ENCODE results near the gene CCL24. TPM values are rescaled to one million over a fixed set of nuclear protein-coding genes. Genes with fewer than 3 reads are reported as not detected.
"Not testable (repeated sequence)": the region's sequence is repeated elsewhere in the genome, so short reads cannot be mapped to it uniquely, and the experiment has no call there.

CCL24 gene
- polyA plus RNA-seq, 4 donors: 2.9 to 76.7 (median 31.6) TPM

- Histone ChIP-seq H3K27ac (ENCODE audit: low read depth in 1 of 3, low read length in 2 of 3) (no peak overlapping the region), H3K4me1 (ENCODE audit: control insufficient read depth in 3 of 3, insufficient read depth in 2 of 3, low read depth in 1 of 3, low read length in 2 of 3) (no peaks in the 10 kb centered on the region), H3K4me3 (ENCODE audit: low read depth in 1 of 3, low read length in 3 of 3) (no peak overlapping the region), H3K36me3 (ENCODE audit: control insufficient read depth in 3 of 3, insufficient read depth in 2 of 3, low read depth in 1 of 3, low read length in 3 of 3) (no peaks in the 10 kb centered on the region), H3K27me3 (ENCODE audit: control insufficient read depth in 3 of 3, insufficient read depth in 3 of 3, low read length in 3 of 3) (no peaks in the 10 kb centered on the region), H3K9me3 (ENCODE audit: control insufficient read depth in 2 of 2, insufficient read depth in 1 of 2, low read depth in 1 of 2, low read length in 1 of 2) (no peaks in the 10 kb centered on the region)
- DNase-seq (no peak), FAIRE-seq (no peak)
- 87 to 92% (median 92%) methylated on average over 27 to 29 of the region's 29 CpGs for WGBS, 3 donors
Measured at GRCh38 chr7:75835688-75836285, 22.2 kb upstream of the CCL24 start.

- not testable (repeated sequence) for H3K4me3 ChIP-seq (ENCODE audit: low read depth in 1 of 3, low read length in 3 of 3); H3K9me3 ChIP-seq (ENCODE audit: control insufficient read depth in 2 of 2, insufficient read depth in 1 of 2, low read depth in 1 of 2, low read length in 1 of 2); DNase-seq; H3K27ac ChIP-seq (ENCODE audit: low read depth in 1 of 3, low read length in 2 of 3); H3K27me3 ChIP-seq (ENCODE audit: control insufficient read depth in 3 of 3, insufficient read depth in 3 of 3, low read length in 3 of 3); H3K4me1 ChIP-seq (ENCODE audit: control insufficient read depth in 3 of 3, insufficient read depth in 2 of 3, low read depth in 1 of 3, low read length in 2 of 3); H3K36me3 ChIP-seq (ENCODE audit: control insufficient read depth in 3 of 3, insufficient read depth in 2 of 3, low read depth in 1 of 3, low read length in 3 of 3); FAIRE-seq
- WGBS, 3 donors: 71 to 79% (median 74%) methylated on average over 6 of the region's 6 CpGs
Measured at GRCh38 chr7:75833662-75834061, 20.1 kb upstream of the CCL24 start.

- Histone ChIP-seq H3K9me3 (ENCODE audit: control insufficient read depth in 2 of 2, insufficient read depth in 1 of 2, low read depth in 1 of 2, low read length in 1 of 2) (no peaks in the 10 kb centered on the region), H3K27me3 (ENCODE audit: control insufficient read depth in 3 of 3, insufficient read depth in 3 of 3, low read length in 3 of 3) (no peaks in the 10 kb centered on the region), H3K36me3 (ENCODE audit: control insufficient read depth in 3 of 3, insufficient read depth in 2 of 3, low read depth in 1 of 3, low read length in 3 of 3) (no peaks in the 10 kb centered on the region), H3K4me1 (ENCODE audit: control insufficient read depth in 3 of 3, insufficient read depth in 2 of 3, low read depth in 1 of 3, low read length in 2 of 3) (no peaks in the 10 kb centered on the region), H3K4me3 (ENCODE audit: low read depth in 1 of 3, low read length in 3 of 3) (no peak overlapping the region), H3K27ac (ENCODE audit: low read depth in 1 of 3, low read length in 2 of 3) (no peak overlapping the region)
- 92 to 96% (median 94%) methylated on average over 6 of the region's 6 CpGs for WGBS, 3 donors
- DNase-seq: no peak
- FAIRE-seq: no peak
Measured at GRCh38 chr7:75830978-75831377, 17.4 kb upstream of the CCL24 start.

DNA sequence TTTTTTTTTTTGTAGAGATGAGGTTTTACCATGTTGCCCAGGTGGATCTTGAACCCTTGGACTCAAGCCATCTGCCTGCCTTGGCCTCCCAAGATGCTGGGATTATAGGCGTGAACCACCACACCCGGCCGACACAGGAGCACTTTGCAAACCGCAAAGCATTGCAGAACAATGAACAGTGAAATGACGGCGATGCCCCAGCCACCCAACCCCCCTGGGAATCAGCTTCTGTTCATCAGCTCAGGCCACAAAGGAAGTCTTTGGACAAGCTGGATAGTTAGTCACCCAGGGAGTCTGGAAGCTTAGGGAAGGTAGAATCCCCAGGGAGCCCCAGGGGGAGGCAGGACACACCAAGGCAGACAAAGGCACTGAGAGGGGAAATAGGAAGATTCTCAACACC lies 16.1 kb upstream of the CCL24 start:
- peak in 1 of 2 donors; percentile 78 for DNase-seq
- not testable (repeated sequence) for H3K27me3 ChIP-seq (ENCODE audit: control insufficient read depth in 3 of 3, insufficient read depth in 3 of 3, low read length in 3 of 3); H3K9me3 ChIP-seq (ENCODE audit: control insufficient read depth in 2 of 2, insufficient read depth in 1 of 2, low read depth in 1 of 2, low read length in 1 of 2); H3K27ac ChIP-seq (ENCODE audit: low read depth in 1 of 3, low read length in 2 of 3); H3K36me3 ChIP-seq (ENCODE audit: control insufficient read depth in 3 of 3, insufficient read depth in 2 of 3, low read depth in 1 of 3, low read length in 3 of 3); H3K4me1 ChIP-seq (ENCODE audit: control insufficient read depth in 3 of 3, insufficient read depth in 2 of 3, low read depth in 1 of 3, low read length in 2 of 3); FAIRE-seq; H3K4me3 ChIP-seq (ENCODE audit: low read depth in 1 of 3, low read length in 3 of 3)
- WGBS, 3 donors: 21 to 41% (median 39%) methylated on average over 6 of the region's 6 CpGs

GRCh38 chr7:75823198-75823910 lies 9.7 kb upstream of the CCL24 start:
- 17 to 44% (median 33%) methylated on average over 9 of the region's 9 CpGs for WGBS, 3 donors
- Histone ChIP-seq H3K27me3 (ENCODE audit: control insufficient read depth in 3 of 3, insufficient read depth in 3 of 3, low read length in 3 of 3) (no peaks in the 10 kb centered on the region), H3K9me3 (ENCODE audit: control insufficient read depth in 2 of 2, insufficient read depth in 1 of 2, low read depth in 1 of 2, low read length in 1 of 2) (no peaks in the 10 kb centered on the region), H3K4me1 (ENCODE audit: control insufficient read depth in 3 of 3, insufficient read depth in 2 of 3, low read depth in 1 of 3, low read length in 2 of 3) (no peaks in the 10 kb centered on the region), H3K4me3 (ENCODE audit: low read depth in 1 of 3, low read length in 3 of 3) (no peak overlapping the region), H3K36me3 (ENCODE audit: control insufficient read depth in 3 of 3, insufficient read depth in 2 of 3, low read depth in 1 of 3, low read length in 3 of 3) (no peaks in the 10 kb centered on the region), H3K27ac (ENCODE audit: low read depth in 1 of 3, low read length in 2 of 3) (no peak overlapping the region)
- DNase-seq: peak; percentile 5 to 66
- FAIRE-seq: no peak

- no peak for FAIRE-seq
- H3K27ac ChIP-seq (ENCODE audit: low read depth in 1 of 3, low read length in 2 of 3): no peak overlapping the region
- H3K36me3 ChIP-seq (ENCODE audit: control insufficient read depth in 3 of 3, insufficient read depth in 2 of 3, low read depth in 1 of 3, low read length in 3 of 3): no peaks in the 10 kb centered on the region
- WGBS, 3 donors: 83 to 96% (median 89%) methylated on average over 1 of the region's 1 CpG
- no peak overlapping the region for H3K4me3 ChIP-seq (ENCODE audit: low read depth in 1 of 3, low read length in 3 of 3)
- no peaks in the 10 kb centered on the region for H3K9me3 ChIP-seq (ENCODE audit: control insufficient read depth in 2 of 2, insufficient read depth in 1 of 2, low read depth in 1 of 2, low read length in 1 of 2)
- H3K4me1 ChIP-seq (ENCODE audit: control insufficient read depth in 3 of 3, insufficient read depth in 2 of 3, low read depth in 1 of 3, low read length in 2 of 3): no peaks in the 10 kb centered on the region
- DNase-seq: no peak
- H3K27me3 ChIP-seq (ENCODE audit: control insufficient read depth in 3 of 3, insufficient read depth in 3 of 3, low read length in 3 of 3): no peaks in the 10 kb centered on the region
Measured at GRCh38 chr7:75820688-75821087, 7.1 kb upstream of the CCL24 start.

GRCh38 chr7:75819711-75820110 lies 6.1 kb upstream of the CCL24 start:
- H3K9me3 ChIP-seq (ENCODE audit: control insufficient read depth in 2 of 2, insufficient read depth in 1 of 2, low read depth in 1 of 2, low read length in 1 of 2): no peaks in the 10 kb centered on the region
- H3K27me3 ChIP-seq (ENCODE audit: control insufficient read depth in 3 of 3, insufficient read depth in 3 of 3, low read length in 3 of 3): no peaks in the 10 kb centered on the region
- FAIRE-seq: no peak
- H3K36me3 ChIP-seq (ENCODE audit: control insufficient read depth in 3 of 3, insufficient read depth in 2 of 3, low read depth in 1 of 3, low read length in 3 of 3): no peaks in the 10 kb centered on the region
- no peak overlapping the region for H3K27ac ChIP-seq (ENCODE audit: low read depth in 1 of 3, low read length in 2 of 3)
- H3K4me1 ChIP-seq (ENCODE audit: control insufficient read depth in 3 of 3, insufficient read depth in 2 of 3, low read depth in 1 of 3, low read length in 2 of 3): no peaks in the 10 kb centered on the region
- WGBS, 3 donors: 69 to 86% (median 79%) methylated on average over 2 of the region's 2 CpGs
- no peak for DNase-seq
- no peak overlapping the region for H3K4me3 ChIP-seq (ENCODE audit: low read depth in 1 of 3, low read length in 3 of 3)

GRCh38 chr7:75818472-75818871 lies 4.9 kb upstream of the CCL24 start:
- no peaks in the 10 kb centered on the region for H3K9me3 ChIP-seq (ENCODE audit: control insufficient read depth in 2 of 2, insufficient read depth in 1 of 2, low read depth in 1 of 2, low read length in 1 of 2)
- H3K36me3 ChIP-seq (ENCODE audit: control insufficient read depth in 3 of 3, insufficient read depth in 2 of 3, low read depth in 1 of 3, low read length in 3 of 3): no peaks in the 10 kb centered on the region
- H3K27me3 ChIP-seq (ENCODE audit: control insufficient read depth in 3 of 3, insufficient read depth in 3 of 3, low read length in 3 of 3): no peaks in the 10 kb centered on the region
- FAIRE-seq: no peak
- WGBS, 3 donors: 74 to 82% (median 82%) methylated on average over 5 of the region's 5 CpGs
- H3K27ac ChIP-seq (ENCODE audit: low read depth in 1 of 3, low read length in 2 of 3): no peak overlapping the region
- no peak overlapping the region for H3K4me3 ChIP-seq (ENCODE audit: low read depth in 1 of 3, low read length in 3 of 3)
- H3K4me1 ChIP-seq (ENCODE audit: control insufficient read depth in 3 of 3, insufficient read depth in 2 of 3, low read depth in 1 of 3, low read length in 2 of 3): no peaks in the 10 kb centered on the region
- no peak for DNase-seq

DNA sequence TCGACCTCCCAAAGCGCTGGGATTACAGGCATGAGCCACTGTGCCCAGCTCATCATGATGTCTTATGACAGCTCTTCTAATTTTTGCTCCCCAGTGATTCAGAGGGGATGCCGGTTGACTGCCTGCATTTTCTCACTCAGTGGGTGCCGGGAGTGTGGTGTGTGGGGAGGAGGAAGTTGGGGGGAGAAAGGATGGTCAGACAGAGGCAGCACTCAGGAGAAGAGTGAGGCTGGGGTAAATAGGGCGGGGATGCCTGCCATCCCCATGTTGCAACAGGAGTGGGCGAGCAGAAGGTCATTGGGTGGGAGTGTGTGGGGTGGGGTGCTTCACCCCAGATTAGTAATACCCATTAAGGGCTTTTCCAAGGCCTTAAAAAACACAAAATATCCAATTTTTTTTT lies 3.5 kb upstream of the CCL24 start:
- WGBS, 3 donors: 69 to 83% (median 76%) methylated on average over 6 of the region's 6 CpGs
- Histone ChIP-seq H3K27ac (ENCODE audit: low read depth in 1 of 3, low read length in 2 of 3) (no peak overlapping the region), H3K4me1 (ENCODE audit: control insufficient read depth in 3 of 3, insufficient read depth in 2 of 3, low read depth in 1 of 3, low read length in 2 of 3) (no peaks in the 10 kb centered on the region), H3K4me3 (ENCODE audit: low read depth in 1 of 3, low read length in 3 of 3) (no peak overlapping the region), H3K9me3 (ENCODE audit: control insufficient read depth in 2 of 2, insufficient read depth in 1 of 2, low read depth in 1 of 2, low read length in 1 of 2) (no peaks in the 10 kb centered on the region), H3K27me3 (ENCODE audit: control insufficient read depth in 3 of 3, insufficient read depth in 3 of 3, low read length in 3 of 3) (no peaks in the 10 kb centered on the region), H3K36me3 (ENCODE audit: control insufficient read depth in 3 of 3, insufficient read depth in 2 of 3, low read depth in 1 of 3, low read length in 3 of 3) (no peaks in the 10 kb centered on the region)
- FAIRE-seq (no peak), DNase-seq (no peak)

All from small intestine (tissue), 7 donors.